H9 (cell line): ENCODE results near the gene TENM3. TPM values are rescaled to one million over a fixed set of nuclear protein-coding genes. Genes with fewer than 3 reads are reported as not detected.

Source experiments
- DNase-seq: peaks from one replicate; pipeline ENCODE4 v3.0.0-alpha.2; 2017
- H2AFZ ChIP-seq: one replicate; pipeline ENCODE4 v1.6.1; 2013; ENCODE audit warnings: mild to moderate bottlenecking, low read length, control low read depth, moderate library complexity
- H2AK5ac ChIP-seq: 2 replicates; pipeline ENCODE4 v1.6.1; 2013; ENCODE audit warnings: low read length, control low read depth, mixed read lengths; ENCODE audit not compliant: insufficient read length
- H2BK120ac ChIP-seq: one replicate; pipeline ENCODE4 v1.6.1; 2013; ENCODE audit warnings: low read depth, mild to moderate bottlenecking, low read length, control low read depth, inconsistent platforms; ENCODE audit not compliant: poor library complexity, severe bottlenecking
- H2BK12ac ChIP-seq: 2 replicates; pipeline ENCODE4 v1.6.1; 2013; ENCODE audit warnings: low read length, control low read depth, mixed read lengths, low read depth; ENCODE audit not compliant: insufficient read length
- H2BK15ac ChIP-seq: 2 replicates; pipeline ENCODE4 v1.6.1; 2013; ENCODE audit warnings: low read depth, low read length, control low read depth
- H2BK20ac ChIP-seq: one replicate; pipeline ENCODE4 v1.6.1; 2013; ENCODE audit warnings: low read depth, mild to moderate bottlenecking, low read length, control low read depth, inconsistent platforms; ENCODE audit not compliant: poor library complexity, severe bottlenecking
- H2BK5ac ChIP-seq: 2 replicates; pipeline ENCODE4 v1.6.1; 2013; ENCODE audit warnings: low read length, control low read depth, mixed read lengths; ENCODE audit not compliant: insufficient read length
- H3K14ac ChIP-seq: 2 replicates; pipeline ENCODE4 v1.6.1; 2013; ENCODE audit warnings: low read length, control low read depth; ENCODE audit not compliant: insufficient read depth
- H3K18ac ChIP-seq: 2 replicates; pipeline ENCODE4 v1.6.1; 2013; ENCODE audit warnings: low read depth, mild to moderate bottlenecking, mixed read lengths, low read length, control low read depth; ENCODE audit not compliant: insufficient read length
- H3K23ac ChIP-seq: 2 replicates; pipeline ENCODE4 v1.6.1; 2013; ENCODE audit warnings: low read length, control low read depth, mixed read lengths, low read depth; ENCODE audit not compliant: insufficient read length
- H3K23me2 ChIP-seq: 2 replicates; pipeline ENCODE4 v1.6.1; 2013; ENCODE audit warnings: low read depth, mild to moderate bottlenecking, mixed read lengths, low read length, control low read depth; ENCODE audit not compliant: insufficient read length, poor library complexity, severe bottlenecking
- H3K27ac ChIP-seq: 2 replicates; pipeline ENCODE4 v1.5.1; 2013; ENCODE audit warnings: low read length, control low read depth, mixed read lengths, low read depth; ENCODE audit not compliant: insufficient read length
- H3K27me3 ChIP-seq: 2 replicates; pipeline ENCODE4 v1.6.1; 2013; ENCODE audit warnings: low read length, control low read depth, inconsistent platforms; ENCODE audit not compliant: insufficient read depth
- H3K4ac ChIP-seq: 2 replicates; pipeline ENCODE4 v1.6.1; 2013; ENCODE audit warnings: low read depth, mild to moderate bottlenecking, control low read depth, inconsistent platforms, low read length, moderate library complexity
- H3K4me1 ChIP-seq: 2 replicates; pipeline ENCODE4 v1.6.1; 2013; ENCODE audit warnings: low read length, control low read depth, inconsistent platforms; ENCODE audit not compliant: insufficient read depth
- H3K4me2 ChIP-seq: 2 replicates; pipeline ENCODE4 v1.6.1; 2013; ENCODE audit warnings: low read length, control low read depth, mixed read lengths; ENCODE audit not compliant: insufficient read length, insufficient read depth
- H3K56ac ChIP-seq: 2 replicates; pipeline ENCODE4 v1.6.1; 2013; ENCODE audit warnings: low read depth, mild to moderate bottlenecking, mixed read lengths, low read length, control low read depth; ENCODE audit not compliant: insufficient read length
- H3K79me1 ChIP-seq: 2 replicates; pipeline ENCODE4 v1.6.1; 2013; ENCODE audit warnings: low read depth, mild to moderate bottlenecking, moderate library complexity, low read length, control low read depth, inconsistent platforms; ENCODE audit not compliant: insufficient read depth, poor library complexity, severe bottlenecking
- H3K79me2 ChIP-seq: 2 replicates; pipeline ENCODE4 v1.6.1; 2013; ENCODE audit warnings: low read length, control low read depth, inconsistent platforms; ENCODE audit not compliant: insufficient read depth
- H3K9ac ChIP-seq: 2 replicates; pipeline ENCODE4 v1.6.1; 2013; ENCODE audit warnings: low read length, control low read depth, mixed read lengths; ENCODE audit not compliant: insufficient read length; ENCODE audit errors: extremely low read depth
- H3K9me3 ChIP-seq: one replicate; pipeline ENCODE4 v1.6.1; 2013; ENCODE audit warnings: low read depth, low read length, inconsistent platforms; ENCODE audit not compliant: control insufficient read depth
- H3T11ph ChIP-seq: one replicate; pipeline ENCODE4 v1.6.1; 2013; ENCODE audit warnings: mild to moderate bottlenecking, low read length, control low read depth, inconsistent platforms
- H4K20me1 ChIP-seq: one replicate; pipeline ENCODE4 v1.6.1; 2013; ENCODE audit not compliant: control insufficient read depth, insufficient read length, insufficient read depth
- H4K5ac ChIP-seq: 2 replicates; pipeline ENCODE4 v1.6.1; 2013; ENCODE audit warnings: low read depth, mild to moderate bottlenecking, mixed read lengths, low read length, control low read depth; ENCODE audit not compliant: insufficient read length
- H4K8ac ChIP-seq: replicated peaks from 2 replicates; pipeline ENCODE4 v1.6.1; 2013; ENCODE audit warnings: low read length, control low read depth, mixed read lengths, low read depth; ENCODE audit not compliant: insufficient read length
- H4K91ac ChIP-seq: 2 replicates; pipeline ENCODE4 v1.6.1; 2013; ENCODE audit warnings: low read depth, mild to moderate bottlenecking, moderate library complexity, mixed read lengths, low read length, control low read depth; ENCODE audit not compliant: insufficient read length
- H3K27ac Mint-ChIP-seq, 3 experiments: 2 replicates in 2 of 3; 3 replicates in 1 of 3; pipeline ENCODE4 v1.8.0; 2020 to 2021; ENCODE audit warnings: mixed read lengths in 3 of 3, mild to moderate bottlenecking in 1 of 3, moderate library complexity in 1 of 3
- H3K27me3 Mint-ChIP-seq: 2 replicates; pipeline ENCODE4 v1.8.0; 2021; ENCODE audit warnings: low read depth, mild to moderate bottlenecking, moderate library complexity, mixed read lengths
- H3K36me3 Mint-ChIP-seq, 3 experiments: 2 replicates in 2 of 3; 3 replicates in 1 of 3; pipeline ENCODE4 v1.8.0; 2020 to 2021; ENCODE audit warnings: low read depth in 3 of 3, mixed read lengths in 3 of 3; ENCODE audit not compliant: insufficient read depth in 1 of 3
- H3K4me1 Mint-ChIP-seq, 2 experiments: 2 replicates each; pipeline ENCODE4 v1.8.0; 2020; ENCODE audit warnings: mixed read lengths in 2 of 2
- H3K4me3 Mint-ChIP-seq, 2 experiments: 2 replicates in 1 of 2; 3 replicates in 1 of 2; pipeline ENCODE4 v1.8.0; 2020 to 2021; ENCODE audit warnings: mild to moderate bottlenecking in 2 of 2, mixed read lengths in 2 of 2, moderate library complexity in 1 of 2
- H3K9me3 Mint-ChIP-seq, 2 experiments: 2 replicates in 1 of 2; 3 replicates in 1 of 2; pipeline ENCODE4 v1.8.0; 2020; ENCODE audit warnings: mild to moderate bottlenecking in 2 of 2, mixed read lengths in 2 of 2, moderate library complexity in 1 of 2
- WGBS: extraction: QIAGEN DNeasy Blood & Tissue Kit; methylation state at CpG from one replicate; pipeline ENCODE4 v1.1.7; 2013; ENCODE audit warnings: missing lambda C conversion rate, low lambda C conversion rate, mixed read lengths; ENCODE audit not compliant: insufficient read length; ENCODE audit errors: extremely low coverage; 5-methylcytosine and 5-hydroxymethylcytosine counted together
- total RNA-seq: library from RNA; stranded (reverse); gene quantifications from 2 replicates; pipeline ENCODE4 v1.2.1, GENCODE V29; 2021
- TF ChIP-seq, protein P1 (sequence below): fragments of 200-600 bp; sonication (generic); conservative IDR thresholded peaks from 3 replicates; pipeline ENCODE4 v1.8.0; 2021; ENCODE audit warnings: antibody characterized with exemption, mild to moderate bottlenecking

TENM3 gene
- total RNA-seq, 1 experiment from 2014 or later, result 49.6 TPM

DNA sequence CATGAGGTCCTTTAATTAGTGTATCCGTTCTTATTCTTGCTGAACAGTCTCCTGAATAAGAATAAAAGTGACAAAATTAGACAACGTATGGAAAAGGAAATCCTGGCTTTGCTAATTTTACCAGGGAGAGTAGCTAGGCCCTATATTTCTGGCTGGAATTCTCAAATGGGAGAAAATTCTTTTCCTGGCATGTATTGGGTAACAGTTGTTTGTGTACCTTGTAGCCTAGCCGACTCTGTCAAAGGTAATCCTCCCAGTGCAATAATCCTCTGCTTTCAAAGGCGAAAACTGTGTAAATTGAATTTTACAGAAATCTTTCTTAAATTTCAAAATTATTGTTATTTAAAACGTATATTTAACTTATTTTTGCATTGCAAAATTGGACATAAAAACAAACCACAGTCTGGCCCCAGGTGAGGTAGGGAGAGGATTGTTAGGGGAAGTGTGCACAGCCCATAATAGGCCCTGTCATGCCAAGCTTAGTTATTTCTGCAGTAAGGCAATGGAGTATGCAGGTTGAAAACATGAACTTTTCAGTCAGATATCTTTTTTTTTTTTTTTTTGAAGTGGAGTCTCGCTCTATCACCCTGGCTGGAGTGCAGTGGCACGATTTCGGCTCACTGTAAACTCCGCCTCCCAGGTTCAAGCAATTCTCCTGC, 18.9 kb upstream of the TENM3 start:
- no peak overlapping the region for H3K4ac ChIP-seq
- H3K56ac ChIP-seq, result no peak overlapping the region
- H2AK5ac ChIP-seq, result no peak overlapping the region
- no peaks in the 10 kb centered on the region for H3K79me2 ChIP-seq
- H3T11ph ChIP-seq, result no peak overlapping the region
- no peak overlapping the region for H2BK12ac ChIP-seq
- H3K4me3 Mint-ChIP-seq, result no peak overlapping the region
- H3K9me3 ChIP-seq, result no peaks in the 10 kb centered on the region
- no peak overlapping the region for H3K4me2 ChIP-seq
- H2BK120ac ChIP-seq, result no peak overlapping the region
- no peaks in the 10 kb centered on the region for H3K23me2 ChIP-seq
- H3K9ac ChIP-seq, result no peak overlapping the region
- no peak overlapping the region for H4K91ac ChIP-seq
- peaks cover 25 to 30% of the 10 kb centered on the region in 2 experiments for H3K4me1 Mint-ChIP-seq
- H4K5ac ChIP-seq, result no peak overlapping the region
- TF ChIP-seq, protein P1, sequence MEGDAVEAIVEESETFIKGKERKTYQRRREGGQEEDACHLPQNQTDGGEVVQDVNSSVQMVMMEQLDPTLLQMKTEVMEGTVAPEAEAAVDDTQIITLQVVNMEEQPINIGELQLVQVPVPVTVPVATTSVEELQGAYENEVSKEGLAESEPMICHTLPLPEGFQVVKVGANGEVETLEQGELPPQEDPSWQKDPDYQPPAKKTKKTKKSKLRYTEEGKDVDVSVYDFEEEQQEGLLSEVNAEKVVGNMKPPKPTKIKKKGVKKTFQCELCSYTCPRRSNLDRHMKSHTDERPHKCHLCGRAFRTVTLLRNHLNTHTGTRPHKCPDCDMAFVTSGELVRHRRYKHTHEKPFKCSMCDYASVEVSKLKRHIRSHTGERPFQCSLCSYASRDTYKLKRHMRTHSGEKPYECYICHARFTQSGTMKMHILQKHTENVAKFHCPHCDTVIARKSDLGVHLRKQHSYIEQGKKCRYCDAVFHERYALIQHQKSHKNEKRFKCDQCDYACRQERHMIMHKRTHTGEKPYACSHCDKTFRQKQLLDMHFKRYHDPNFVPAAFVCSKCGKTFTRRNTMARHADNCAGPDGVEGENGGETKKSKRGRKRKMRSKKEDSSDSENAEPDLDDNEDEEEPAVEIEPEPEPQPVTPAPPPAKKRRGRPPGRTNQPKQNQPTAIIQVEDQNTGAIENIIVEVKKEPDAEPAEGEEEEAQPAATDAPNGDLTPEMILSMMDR, result no peak
- no peak overlapping the region for H2AFZ ChIP-seq
- no peak overlapping the region; a peak in 1 of 7 replicates for H3K27ac Mint-ChIP-seq
- no peak overlapping the region for H2BK15ac ChIP-seq
- H3K23ac ChIP-seq, result no peak overlapping the region
- H3K27me3 Mint-ChIP-seq, result no peaks in the 10 kb centered on the region
- H2BK20ac ChIP-seq, result no peak overlapping the region
- H3K27me3 ChIP-seq, result no peaks in the 10 kb centered on the region
- H3K79me1 ChIP-seq, result no peaks in the 10 kb centered on the region
- H3K18ac ChIP-seq, result no peak overlapping the region
- H3K4me1 ChIP-seq, result peaks cover 3% of the 10 kb centered on the region; the same call in 1 of the 2 replicates
- WGBS, result no CpG with 5 or more reads among the region's 9 CpGs
- no peak overlapping the region for H3K27ac ChIP-seq
- no peak overlapping the region for H3K14ac ChIP-seq
- H3K36me3 Mint-ChIP-seq, result no peaks in the 10 kb centered on the region
- H2BK5ac ChIP-seq, result no peak overlapping the region
- H3K9me3 Mint-ChIP-seq, result no peaks in the 10 kb centered on the region
- H4K20me1 ChIP-seq, result no peaks in the 10 kb centered on the region
- no peak overlapping the region for H4K8ac ChIP-seq
- no peak for DNase-seq
